Lung (tissue), 12 donors: ENCODE measurements around the gene DEDD. TPM values are rescaled to one million over a fixed set of nuclear protein-coding genes. Genes with fewer than 3 reads are reported as not detected.

ENCODE experiments used
- ATAC-seq: fragments of 200-7000 bp; cut with Tn5 transposase; one replicate; pipeline ENCODE4 v1.9.1; 2020; ENCODE audit warnings: moderate number of reproducible peaks; ENCODE audit not compliant: insufficient read depth, low FRiP score
- DNase-seq, 3 donors: peaks; one replicate each; pipeline ENCODE4 v3.0.0-alpha.2; 2013 to 2017
- H3K27ac ChIP-seq, 2 donors: one replicate each; pipeline ENCODE4 v1.5.1; 2013; ENCODE audit warnings: mild to moderate bottlenecking in 2 of 2, moderate library complexity in 2 of 2, control low read depth in 1 of 2, inconsistent platforms in 1 of 2, low read depth in 1 of 2, low read length in 1 of 2
- H3K27me3 ChIP-seq, 3 donors: one replicate each; pipeline ENCODE4 v1.5.1; 2013; ENCODE audit warnings: low read length in 2 of 3; ENCODE audit not compliant: control insufficient read depth in 3 of 3, insufficient read depth in 3 of 3
- H3K36me3 ChIP-seq, 4 donors: one replicate each; pipeline ENCODE4 v1.5.1; 2013; ENCODE audit warnings: low read length in 4 of 4, mild to moderate bottlenecking in 1 of 4, moderate library complexity in 1 of 4; ENCODE audit not compliant: control insufficient read depth in 4 of 4, insufficient read depth in 4 of 4
- H3K4me1 ChIP-seq, 5 donors: one replicate each; pipeline ENCODE4 v1.5.1; 2013; ENCODE audit warnings: low read length in 5 of 5, mild to moderate bottlenecking in 2 of 5, moderate library complexity in 1 of 5; ENCODE audit not compliant: control insufficient read depth in 5 of 5, insufficient read depth in 5 of 5
- H3K4me3 ChIP-seq: one replicate; pipeline ENCODE4 v1.5.1; 2013; ENCODE audit warnings: mild to moderate bottlenecking, control low read depth, moderate library complexity
- H3K9ac ChIP-seq, 2 donors: one replicate each; pipeline ENCODE4 v1.5.1; 2013; ENCODE audit warnings: low read length in 2 of 2, control low read depth in 1 of 2; ENCODE audit not compliant: insufficient read depth in 1 of 2
- H3K9me3 ChIP-seq, 4 donors: one replicate each; pipeline ENCODE4 v1.5.1; 2013; ENCODE audit warnings: low read length in 3 of 4, mild to moderate bottlenecking in 1 of 4, moderate library complexity in 1 of 4; ENCODE audit not compliant: control insufficient read depth in 4 of 4, insufficient read depth in 3 of 4
- CTCF ChIP-seq: IDR thresholded peaks from 2 replicates; pipeline ENCODE4 v1.5.1; 2012; ENCODE audit warnings: mild to moderate bottlenecking; ENCODE audit errors: control extremely low read depth, extremely low read depth
- WGBS, 2 donors: extraction: QIAGEN DNeasy Blood & Tissue Kit; methylation state at CpG; one replicate each; pipeline ENCODE4 v1.1.7; 2013; 5-methylcytosine and 5-hydroxymethylcytosine counted together
- polyA plus RNA-seq, 2 donors: library from polyadenylated mRNA; stranded (reverse); fragments of 200-250 nt; gene quantifications; one replicate each; pipeline ENCODE4 v1.2.1, GENCODE V29; 2013
- total RNA-seq, 2 donors: library from RNA; depleted of rRNA in 1 of 2; stranded (reverse); fragments of >200 nt in 1 of 2; gene quantifications; one replicate each; pipeline ENCODE4 v1.2.1, GENCODE V29; 2014 to 2021
- donor health status: control.
- donor health status: control.
- donor health status: Bipolar disorder and iron deficiency.
- donor health status: healthy.
- donor health status: DM: yes; HTN: yes; CAD: no.

Gene DEDD
- total and polyA plus RNA-seq, 4 donors = 19.4 to 38.8 (median 30.9) TPM

- Histone ChIP-seq H3K36me3 (peaks cover 2 to 32% (median 13%) of the 10 kb centered on the region in 4 donors), H3K4me3 (peak overlapping the region; percentile 93), H3K4me1 (peaks cover 2 to 19% (median 7%) of the 10 kb centered on the region in 5 donors), H3K27me3 (no peaks in the 10 kb centered on the region), H3K27ac (peak overlapping the region in 1 of 2 donors; percentile 95), H3K9ac (peak overlapping the region; percentile 75 to 87), H3K9me3 (no peaks in the 10 kb centered on the region)
- DNase-seq (no peak), ATAC-seq (no peak)
- TF ChIP-seq CTCF = no peak
- 10 to 11% methylated on average over 11 of the region's 11 CpGs for WGBS, 2 donors
Observed at GRCh38 chr1:161159913-161160243, 27.4 kb upstream of the DEDD start.

DNA sequence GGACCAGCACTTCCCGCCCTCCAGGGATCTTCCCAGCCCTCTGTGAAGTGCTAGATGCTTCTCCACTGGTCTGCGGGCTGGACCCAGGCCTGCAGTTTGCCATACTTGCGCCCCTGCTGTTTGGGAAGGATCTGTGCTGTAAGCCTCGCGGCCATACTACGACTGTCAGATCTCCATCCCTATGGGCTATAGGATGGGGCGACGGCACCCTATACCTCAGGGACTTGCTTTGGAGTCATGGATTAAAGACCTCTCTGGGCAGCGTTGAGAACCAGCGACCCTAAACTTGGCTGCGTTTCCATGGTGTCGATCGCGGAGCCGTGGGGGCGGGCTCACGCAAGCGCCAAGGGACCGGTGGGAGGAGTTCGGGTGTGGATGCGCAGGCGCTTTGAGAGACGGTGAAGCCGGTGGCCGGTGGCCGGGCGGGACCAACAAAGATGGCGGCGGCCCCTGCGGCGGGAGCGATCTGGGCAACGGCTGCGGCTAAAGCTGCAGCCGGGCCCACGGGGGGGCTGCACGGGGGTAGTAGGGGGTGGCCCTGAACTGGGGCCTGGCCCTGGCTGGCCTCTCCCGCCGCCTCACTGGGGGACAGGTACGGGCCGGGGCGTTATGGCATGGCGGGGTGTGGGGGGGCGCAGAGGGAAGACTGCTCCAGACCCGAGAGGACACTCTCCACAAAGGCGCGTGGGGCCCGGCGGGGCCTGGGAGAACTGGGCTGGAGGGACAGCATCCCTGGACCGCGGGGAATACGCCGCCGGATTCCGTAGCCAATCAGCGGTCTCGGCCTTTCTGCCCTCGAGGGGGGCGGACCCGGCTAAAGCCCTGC is 26.8 kb upstream of the DEDD start, which contains the start of gene USP21:
Gene USP21, plus strand, starts transcription at position 414 of the 826 bp plus-strand sequence. CDS start 1,141 bp downstream, outside the sequence.
- H3K4me1 ChIP-seq = peaks cover 4 to 25% (median 8%) of the 10 kb centered on the region in 5 donors
- H3K36me3 ChIP-seq = peaks cover 2 to 32% (median 13%) of the 10 kb centered on the region in 4 donors
- peak within 1 kb of the TSS; percentile 75 to 87 for H3K9ac ChIP-seq
- ATAC-seq (peak; percentile 95), DNase-seq (peak; percentile 95 to 97 (median 96))
- H3K4me3 ChIP-seq = peak within 1 kb of the TSS; percentile 93
- 1 to 4% methylated on average over 55 to 60 of the region's 60 CpGs for WGBS, 2 donors
- H3K27me3 ChIP-seq = no peaks in the 10 kb centered on the region
- H3K9me3 ChIP-seq = no peaks in the 10 kb centered on the region
- H3K27ac ChIP-seq = peak within 1 kb of the TSS; percentile 82 to 95
- no peak for TF ChIP-seq CTCF

- H3K9ac ChIP-seq = peak overlapping the region in 1 of 2 donors; percentile 74
- TF ChIP-seq CTCF = no peak
- H3K4me1 ChIP-seq = peaks cover 4 to 27% (median 8%) of the 10 kb centered on the region in 5 donors
- H3K9me3 ChIP-seq = no peaks in the 10 kb centered on the region
- H3K27ac ChIP-seq = peak overlapping the region; percentile 76 to 95
- 66 to 70% methylated on average over 9 of the region's 9 CpGs for WGBS, 2 donors
- DNase-seq = no peak
- no peak for ATAC-seq
- H3K4me3 ChIP-seq = peak overlapping the region; percentile 93
- H3K36me3 ChIP-seq = peaks cover 2 to 25% (median 11%) of the 10 kb centered on the region in 4 donors
- H3K27me3 ChIP-seq = no peaks in the 10 kb centered on the region
Observed at GRCh38 chr1:161158316-161159010, 26.0 kb upstream of the DEDD start.
